NCI-H128 (cell line): ENCODE measurements around the gene PRR5.
"Not testable (repeated sequence)": the region's sequence is repeated elsewhere in the genome, so short reads cannot be mapped to it uniquely, and the experiment has no call there.

Experiments
- DNase-seq: peaks from one replicate; lab custom pipeline; 2025; ENCODE audit not compliant: unreplicated experiment; lab: John Stamatoyannopoulos, UW

Gene PRR5

GRCh38 chr22:44673406-44673805 lies 28.6 kb upstream of the PRR5 start:
- no peak for DNase-seq

GRCh38 chr22:44676066-44676440 lies 26.0 kb upstream of the PRR5 start:
- DNase-seq = not testable (repeated sequence)

GRCh38 chr22:44676441-44677352 lies 25.3 kb upstream of the PRR5 start:
- no peak for DNase-seq

- DNase-seq = no peak
Observed at GRCh38 chr22:44677353-44677840, 24.6 kb upstream of the PRR5 start.

GRCh38 chr22:44677871-44678555 lies 24.0 kb upstream of the PRR5 start:
- no peak for DNase-seq

- DNase-seq = no peak
Observed at GRCh38 chr22:44678556-44679305, 23.3 kb upstream of the PRR5 start.

GRCh38 chr22:44679306-44679647 lies 22.7 kb upstream of the PRR5 start:
- not testable (repeated sequence) for DNase-seq

GRCh38 chr22:44680058-44680457 lies 21.9 kb upstream of the PRR5 start:
- DNase-seq = no peak

GRCh38 chr22:44680481-44680894 lies 21.5 kb upstream of the PRR5 start:
- DNase-seq = no peak

- no peak for DNase-seq
Observed at GRCh38 chr22:44682556-44683168, 19.3 kb upstream of the PRR5 start.

- DNase-seq = no peak
Observed at GRCh38 chr22:44683237-44683636, 18.8 kb upstream of the PRR5 start.

- no peak for DNase-seq
Observed at GRCh38 chr22:44683881-44684280, 18.1 kb upstream of the PRR5 start.

- no peak for DNase-seq
Observed at GRCh38 chr22:44684506-44685383, 17.3 kb upstream of the PRR5 start.

- no peak for DNase-seq
Observed at GRCh38 chr22:44685384-44686056, 16.5 kb upstream of the PRR5 start.

GRCh38 chr22:44686873-44687600 lies 15.0 kb upstream of the PRR5 start:
- no peak for DNase-seq

- DNase-seq = no peak
Observed at GRCh38 chr22:44689173-44689572, 12.8 kb upstream of the PRR5 start.

- DNase-seq = no peak
Observed at GRCh38 chr22:44689915-44690524, 12.0 kb upstream of the PRR5 start.
